HEK293T (cell line): ENCODE data around the gene EGLN3.
"Not testable (repeated sequence)": the region's sequence is repeated elsewhere in the genome, so short reads cannot be mapped to it uniquely, and the experiment has no call there.

Source experiments
- CTCF ChIA-PET: fragments of 350-600 bp; formaldehyde crosslinking; extraction: SDS; loops from one replicate; lab custom pipeline; 2021; ENCODE audit warnings: antibody characterized with exemption, inconsistent platforms; lab: Yijun Ruan, JAX
- POLR2A ChIA-PET: fragments of 350-600 bp; formaldehyde crosslinking; extraction: SDS; loops from one replicate; lab custom pipeline; 2020; ENCODE audit warnings: antibody characterized with exemption, inconsistent platforms; lab: Yijun Ruan, JAX
- DNase-seq: peaks from one replicate; pipeline ENCODE4 v3.0.0; 2012; ENCODE audit warnings: mixed read lengths; ENCODE audit errors: extremely low spot score
- ARNT ChIP-seq: fragments of 450-650 bp; IDR thresholded peaks from 2 replicates; pipeline ENCODE4 v1.6.1; 2017; ENCODE audit warnings: mild to moderate bottlenecking
- BHLHE40 ChIP-seq: fragments of 450-650 bp; IDR thresholded peaks from 2 replicates; pipeline ENCODE4 v1.6.1; 2016; ENCODE audit warnings: mild to moderate bottlenecking, moderate library complexity, borderline replicate concordance
- CTBP1 ChIP-seq: fragments of 450-650 bp; IDR thresholded peaks from 2 replicates; pipeline ENCODE4 v1.6.1; 2016; ENCODE audit warnings: borderline replicate concordance
- ELF4 ChIP-seq: fragments of 450-650 bp; IDR thresholded peaks from 2 replicates; pipeline ENCODE4 v1.6.1; 2017; ENCODE audit warnings: antibody characterized with exemption
- FOXA1 ChIP-seq: fragments of 450-650 bp; IDR thresholded peaks from 2 replicates; pipeline ENCODE4 v1.6.1; 2016; ENCODE audit warnings: mild to moderate bottlenecking
- FOXK2 ChIP-seq: fragments of 450-650 bp; IDR thresholded peaks from 2 replicates; pipeline ENCODE4 v1.6.1; 2016; ENCODE audit warnings: mild to moderate bottlenecking
- FOXM1 ChIP-seq: fragments of 450-650 bp; IDR thresholded peaks from 2 replicates; pipeline ENCODE4 v1.6.1; 2017; ENCODE audit warnings: mild to moderate bottlenecking, borderline replicate concordance
- HDGF ChIP-seq: fragments of 450-650 bp; IDR thresholded peaks from 2 replicates; pipeline ENCODE4 v1.6.1; 2017; ENCODE audit warnings: antibody characterized with exemption, borderline replicate concordance
- L3MBTL2 ChIP-seq: fragments of 450-650 bp; conservative IDR thresholded peaks from 2 replicates; pipeline ENCODE4 v1.6.1; 2016; ENCODE audit warnings: mild to moderate bottlenecking
- LEF1 ChIP-seq: fragments of 450-650 bp; IDR thresholded peaks from 2 replicates; pipeline ENCODE4 v1.6.1; 2017; ENCODE audit warnings: mild to moderate bottlenecking, borderline replicate concordance
- NFRKB ChIP-seq: fragments of 450-650 bp; IDR thresholded peaks from 2 replicates; pipeline ENCODE4 v1.6.1; 2016; ENCODE audit warnings: mild to moderate bottlenecking, moderate library complexity
- PKNOX1 ChIP-seq: fragments of 450-650 bp; IDR thresholded peaks from 2 replicates; pipeline ENCODE4 v1.6.1; 2016
- SP1 ChIP-seq: fragments of 450-650 bp; IDR thresholded peaks from 2 replicates; pipeline ENCODE4 v1.6.1; 2017
- SUZ12 ChIP-seq: fragments of 450-650 bp; IDR thresholded peaks from 2 replicates; pipeline ENCODE4 v1.6.1; 2016; ENCODE audit warnings: mild to moderate bottlenecking
- TARDBP ChIP-seq: fragments of 450-650 bp; IDR thresholded peaks from 2 replicates; pipeline ENCODE4 v1.6.1; 2016
- ZNF384 ChIP-seq: fragments of 450-650 bp; IDR thresholded peaks from 2 replicates; pipeline ENCODE4 v1.6.1; 2016

The EGLN3 gene

GRCh38 chr14:33963892-33964291 is 13.0 kb upstream of the EGLN3 start:
- DNase-seq: no peak
- no peak for TF ChIP-seq TARDBP
- no peak for TF ChIP-seq FOXM1
- no peak for TF ChIP-seq ZNF384
- TF ChIP-seq SP1: no peak
- TF ChIP-seq L3MBTL2: no peak
- no peak for TF ChIP-seq HDGF
- no peak for TF ChIP-seq FOXK2
- CTCF ChIA-PET: interaction anchor here (0.6 to 0.8 kb wide), 2 partner anchors 11 to 526 kb away, joined by 3 read pairs; no protein-coding TSS in a partner anchor
- POLR2A ChIA-PET: interaction anchor here (0.9 kb wide), 1 partner anchor 96 kb away, joined by 6 read pairs; no protein-coding TSS in a partner anchor

GRCh38 chr14:33962466-33962865 is 11.6 kb upstream of the EGLN3 start:
- DNase-seq, CTCF ChIA-PET, POLR2A ChIA-PET: not testable (repeated sequence)

- TF ChIP-seq ZNF384 (no peak), CTBP1 (no peak), L3MBTL2 (no peak), LEF1 (no peak), TARDBP (no peak), ARNT (no peak), FOXA1 (no peak), ELF4 (no peak), HDGF (no peak), SP1 (no peak), BHLHE40 (no peak), SUZ12 (no peak), NFRKB (no peak), PKNOX1 (no peak)
- no peak for DNase-seq
- CTCF ChIA-PET: no interaction called here
- POLR2A ChIA-PET: no interaction called here
Observed at GRCh38 chr14:33962016-33962415, 11.1 kb upstream of the EGLN3 start.

GRCh38 chr14:33959692-33960151 is 8.8 kb upstream of the EGLN3 start:
- CTCF ChIA-PET: no interaction called here
- DNase-seq: no peak
- POLR2A ChIA-PET: interaction anchor here (0.6 kb wide), 1 partner anchor 326 kb away, joined by 3 read pairs; no protein-coding TSS in a partner anchor
- TF ChIP-seq FOXK2: no peak
- TF ChIP-seq TARDBP: no peak
- TF ChIP-seq HDGF: no peak
- no peak for TF ChIP-seq L3MBTL2
- TF ChIP-seq ARNT: no peak
- TF ChIP-seq ZNF384: no peak
- no peak for TF ChIP-seq CTBP1
- TF ChIP-seq PKNOX1: no peak
- TF ChIP-seq BHLHE40: no peak
- no peak for TF ChIP-seq SP1
- TF ChIP-seq LEF1: no peak
- no peak for TF ChIP-seq FOXM1
- no peak for TF ChIP-seq NFRKB
- no peak for TF ChIP-seq SUZ12

- CTCF ChIA-PET: no interaction called here
- no peak for DNase-seq
- TF ChIP-seq L3MBTL2: no peak
- POLR2A ChIA-PET: interaction anchor here (0.6 kb wide), 1 partner anchor 327 kb away, joined by 3 read pairs; no protein-coding TSS in a partner anchor
Observed at GRCh38 chr14:33958605-33959226, 7.8 kb upstream of the EGLN3 start.

- ChIA-PET POLR2A (no interaction called here), CTCF (interaction anchor here (0.6 kb wide), 1 partner anchor 162 kb away, joined by 4 read pairs; no protein-coding TSS in a partner anchor)
- no peak for TF ChIP-seq ELF4
- no peak for TF ChIP-seq FOXK2
- TF ChIP-seq CTBP1: no peak
- TF ChIP-seq PKNOX1: no peak
- no peak for TF ChIP-seq HDGF
- no peak for TF ChIP-seq FOXA1
- TF ChIP-seq TARDBP: no peak
- TF ChIP-seq L3MBTL2: no peak
- no peak for TF ChIP-seq FOXM1
- no peak for TF ChIP-seq ARNT
- TF ChIP-seq NFRKB: no peak
- TF ChIP-seq BHLHE40: no peak
- TF ChIP-seq LEF1: no peak
- TF ChIP-seq SP1: no peak
- TF ChIP-seq SUZ12: no peak
- TF ChIP-seq ZNF384: no peak
Observed at GRCh38 chr14:33957993-33958392, 7.1 kb upstream of the EGLN3 start.

GRCh38 chr14:33957299-33957698 is 6.4 kb upstream of the EGLN3 start:
- TF ChIP-seq L3MBTL2 (no peak), SUZ12 (no peak), ELF4 (no peak)
- POLR2A ChIA-PET: no interaction called here
- CTCF ChIA-PET: no interaction called here
- DNase-seq: no peak

More at GRCh38 chr14:33957993-33958392, 7.1 kb upstream of the EGLN3 start:
- no peak for DNase-seq
